WTC11 (cell line): ENCODE measurements around the gene NIP7. TPM values are rescaled to one million over a fixed set of nuclear protein-coding genes. Genes with fewer than 3 reads are reported as not detected.

Source experiments
- ATAC-seq: fragments of 200-7000 bp; cut with Tn5 transposase; 2 replicates; pipeline ENCODE4 v1.10.0; 2021; ENCODE audit warnings: mild to moderate bottlenecking, moderate library complexity
- CTCF ChIA-PET: fragments of 300-600 bp; sonication (Branson Sonifier 250); formaldehyde crosslinking; loops from one replicate; lab custom pipeline; 2021; ENCODE audit warnings: antibody characterized with exemption; lab: Charles Lee
- POLR2A ChIA-PET: fragments of 350-600 bp; sonication (Branson Sonifier 250); formaldehyde crosslinking; loops from one replicate; lab custom pipeline; 2021; ENCODE audit warnings: antibody characterized with exemption; lab: Charles Lee
- DNase-seq: peaks from one replicate; pipeline ENCODE4 v3.0.0; 2021; ENCODE audit warnings: low spot score
- H3K27ac Mint-ChIP-seq: 2 replicates; pipeline ENCODE4 v1.8.0; 2021; ENCODE audit warnings: mixed read lengths
- H3K27me3 Mint-ChIP-seq: 2 replicates; pipeline ENCODE4 v1.8.0; 2021; ENCODE audit warnings: low read depth, mild to moderate bottlenecking, moderate library complexity, mixed read lengths
- H3K36me3 Mint-ChIP-seq: 2 replicates; pipeline ENCODE4 v1.8.0; 2021; ENCODE audit warnings: mixed read lengths
- H3K4me1 Mint-ChIP-seq: 2 replicates; pipeline ENCODE4 v1.8.0; 2022; ENCODE audit warnings: mixed read lengths
- H3K4me3 Mint-ChIP-seq: 2 replicates; pipeline ENCODE4 v1.8.0; 2021; ENCODE audit warnings: mild to moderate bottlenecking, moderate library complexity, mixed read lengths
- H3K9me3 Mint-ChIP-seq: 2 replicates; pipeline ENCODE4 v1.8.0; 2021; ENCODE audit warnings: mixed read lengths
- ARID4B ChIP-seq: sonication (generic); formaldehyde crosslinking; IDR thresholded peaks from 2 replicates; pipeline ENCODE4 v1.8.0; 2023; ENCODE audit warnings: missing genetic modification reagents, mild to moderate bottlenecking, borderline replicate concordance
- FOXP1 ChIP-seq: sonication (generic); formaldehyde crosslinking; IDR thresholded peaks from 2 replicates; pipeline ENCODE4 v1.8.0; 2022; ENCODE audit warnings: missing genetic modification reagents, mild to moderate bottlenecking, moderate library complexity, borderline replicate concordance
- HMGXB4 ChIP-seq: sonication (generic); formaldehyde crosslinking; IDR thresholded peaks from 2 replicates; pipeline ENCODE4 v1.8.1; 2023; ENCODE audit warnings: mild to moderate bottlenecking, moderate library complexity, missing genetic modification reagents
- JAZF1 ChIP-seq: fragments of 250-450 bp; sonication (Bioruptor Pico); IDR thresholded peaks from 2 replicates; pipeline ENCODE4 v1.9.0; 2021; ENCODE audit warnings: moderate library complexity, mild to moderate bottlenecking, inconsistent platforms
- KAT7 ChIP-seq: sonication (generic); formaldehyde crosslinking; IDR thresholded peaks from 2 replicates; pipeline ENCODE4 v1.8.1; 2023; ENCODE audit warnings: missing genetic modification reagents, mild to moderate bottlenecking, borderline replicate concordance
- PRDM15 ChIP-seq: sonication (generic); formaldehyde crosslinking; IDR thresholded peaks from 2 replicates; pipeline ENCODE4 v1.8.0; 2022; ENCODE audit warnings: missing genetic modification reagents
- ZBTB21 ChIP-seq: sonication (generic); formaldehyde crosslinking; IDR thresholded peaks from 2 replicates; pipeline ENCODE4 v1.8.1; 2023; ENCODE audit warnings: mild to moderate bottlenecking, missing genetic modification reagents, borderline replicate concordance
- ZBTB43 ChIP-seq: sonication (generic); formaldehyde crosslinking; IDR thresholded peaks from 2 replicates; pipeline ENCODE4 v1.8.1; 2023; ENCODE audit warnings: mild to moderate bottlenecking, missing genetic modification reagents
- ZNF121 ChIP-seq: sonication (generic); formaldehyde crosslinking; IDR thresholded peaks from 2 replicates; pipeline ENCODE4 v1.8.0; 2023; ENCODE audit warnings: missing genetic modification reagents
- ZNF532 ChIP-seq: fragments of 250-450 bp; sonication (Bioruptor Pico); IDR thresholded peaks from 2 replicates; pipeline ENCODE4 v1.9.0; 2021; ENCODE audit warnings: mild to moderate bottlenecking, borderline replicate concordance
- total RNA-seq: library from RNA; stranded (reverse); gene quantifications from 3 replicates; pipeline ENCODE4 v1.2.3, GENCODE V29; 2021

NIP7 gene
- total RNA-seq, 1 experiment from 2014 or later = 43.7 TPM

GRCh38 chr16:69327585-69328310, 11.8 kb upstream of the NIP7 start:
- POLR2A ChIA-PET = interaction anchor here (0.7 to 1.2 kb wide), 2 partner anchors 12 to 24 kb away, joined by 3 to 7 read pairs; partner anchors contain the start of genes COG8, NIP7 and TMED6
- TF ChIP-seq ZNF121 (CRISPR knock-in tag) (peak; percentile 42; the same call in 1 of the 2 replicates), JAZF1 (CRISPR knock-in tag) (no peak)
- TF ChIP-seq, all 79 proteins: peak for 1
- H3K9me3 Mint-ChIP-seq = no peaks in the 10 kb centered on the region
- H3K4me3 Mint-ChIP-seq = peak overlapping the region; percentile 85; the same call in 1 of the 2 replicates
- peaks cover 56% of the 10 kb centered on the region for H3K36me3 Mint-ChIP-seq
- CTCF ChIA-PET = no interaction called here
- H3K4me1 Mint-ChIP-seq = peaks cover 22% of the 10 kb centered on the region
- ATAC-seq = no peak
- no peak overlapping the region for H3K27ac Mint-ChIP-seq
- H3K27me3 Mint-ChIP-seq = no peaks in the 10 kb centered on the region
- DNase-seq = no peak

GRCh38 chr16:69328854-69329316, 10.7 kb upstream of the NIP7 start:
- no peaks in the 10 kb centered on the region for H3K9me3 Mint-ChIP-seq
- H3K27me3 Mint-ChIP-seq = no peaks in the 10 kb centered on the region
- DNase-seq (no peak), ATAC-seq (no peak)
- H3K36me3 Mint-ChIP-seq = peaks cover 54% of the 10 kb centered on the region
- peak overlapping the region; percentile 41; the same call in 1 of the 2 replicates for H3K27ac Mint-ChIP-seq
- H3K4me3 Mint-ChIP-seq = peak overlapping the region; percentile 85
- no peak for TF ChIP-seq ZBTB43 (CRISPR knock-in tag)
- 0 out of 2 replicates have a peak, but pooled peaks have one; percentile 57 for TF ChIP-seq KAT7
- H3K4me1 Mint-ChIP-seq = peaks cover 22% of the 10 kb centered on the region
- CTCF ChIA-PET = interaction anchor here (0.9 kb wide), 1 partner anchor 10 kb away, joined by 3 read pairs; no protein-coding TSS in a partner anchor
- POLR2A ChIA-PET = interaction anchor here (0.5 to 1.2 kb wide), 4 partner anchors 11 to 959 kb away, joined by 3 to 4 read pairs (median 3); partner anchors contain the start of genes COG8 and NIP7

- peaks cover 57% of the 10 kb centered on the region for H3K36me3 Mint-ChIP-seq
- peak overlapping the region; percentile 41; the same call in 1 of the 2 replicates for H3K27ac Mint-ChIP-seq
- peak; percentile 49 for DNase-seq
- ChIA-PET CTCF (interaction anchor here (0.9 kb wide), 1 partner anchor 9 kb away, joined by 3 read pairs; no protein-coding TSS in a partner anchor), POLR2A (interaction anchor here (0.6 to 1.1 kb wide), 5 partner anchors 9 to 959 kb away, joined by 3 to 4 read pairs (median 3); partner anchors contain the start of gene COG8)
- H3K4me1 Mint-ChIP-seq = peaks cover 22% of the 10 kb centered on the region
- peak overlapping the region; percentile 85 for H3K4me3 Mint-ChIP-seq
- H3K9me3 Mint-ChIP-seq = no peaks in the 10 kb centered on the region
- peak; percentile 2; the same call in 1 of the 2 replicates for ATAC-seq
- no peaks in the 10 kb centered on the region for H3K27me3 Mint-ChIP-seq
- TF ChIP-seq PRDM15 (CRISPR knock-in tag) (0 out of 2 replicates have a peak, but pooled peaks have one; percentile 16), ZBTB21 (CRISPR knock-in tag) (no peak), ARID4B (peak; percentile 68; the same call in 1 of the 2 replicates), HMGXB4 (CRISPR knock-in tag) (peak; percentile 24; the same call in 1 of the 2 replicates), ZNF532 (CRISPR knock-in tag) (no peak), FOXP1 (CRISPR knock-in tag) (0 out of 2 replicates have a peak, but pooled peaks have one; percentile 2)
Observed at GRCh38 chr16:69329369-69330285, 9.9 kb upstream of the NIP7 start.
